ENCODE measurements around the gene ANO1.

ANO1 gene

GRCh38 chr11:70225681-70226177 lies 147.6 kb downstream of the ANO1 start:
- no peak for TF ChIP-seq CTCF (IDR thresholded peaks at IDR 0.05; ENCODE audit: control insufficient read depth, insufficient read depth, low read depth, low read length, missing control alignments)
- DNase-seq (ENCODE audit: low read depth): no peak
- H3K4me3 ChIP-seq (ENCODE audit: control insufficient read depth, low read depth, low read length): no peak overlapping the region

GRCh38 chr11:70226183-70226582 lies 148.1 kb downstream of the ANO1 start:
- TF ChIP-seq CTCF (IDR thresholded peaks at IDR 0.05; ENCODE audit: control insufficient read depth, insufficient read depth, low read depth, low read length, missing control alignments): no peak
- DNase-seq (ENCODE audit: low read depth): no peak
- no peak overlapping the region for H3K4me3 ChIP-seq (ENCODE audit: control insufficient read depth, low read depth, low read length)

GRCh38 chr11:70226967-70227366 lies 148.8 kb downstream of the ANO1 start:
- DNase-seq (ENCODE audit: low read depth): no peak
- H3K4me3 ChIP-seq (ENCODE audit: control insufficient read depth, low read depth, low read length): no peak overlapping the region
- peak; percentile 29 for TF ChIP-seq CTCF (IDR thresholded peaks at IDR 0.05; ENCODE audit: control insufficient read depth, insufficient read depth, low read depth, low read length, missing control alignments)

GRCh38 chr11:70229737-70230136 lies 151.6 kb downstream of the ANO1 start:
- TF ChIP-seq CTCF (IDR thresholded peaks at IDR 0.05; ENCODE audit: control insufficient read depth, insufficient read depth, low read depth, low read length, missing control alignments): no peak
- no peak overlapping the region for H3K4me3 ChIP-seq (ENCODE audit: control insufficient read depth, low read depth, low read length)
- no peak for DNase-seq (ENCODE audit: low read depth)

GRCh38 chr11:70230151-70230839 lies 152.2 kb downstream of the ANO1 start:
- no peak for TF ChIP-seq CTCF (IDR thresholded peaks at IDR 0.05; ENCODE audit: control insufficient read depth, insufficient read depth, low read depth, low read length, missing control alignments)
- no peak overlapping the region for H3K4me3 ChIP-seq (ENCODE audit: control insufficient read depth, low read depth, low read length)
- DNase-seq (ENCODE audit: low read depth): no peak

- no peak overlapping the region for H3K4me3 ChIP-seq (ENCODE audit: control insufficient read depth, low read depth, low read length)
- no peak for TF ChIP-seq CTCF (IDR thresholded peaks at IDR 0.05; ENCODE audit: control insufficient read depth, insufficient read depth, low read depth, low read length, missing control alignments)
- DNase-seq (ENCODE audit: low read depth): no peak
These were observed 153.0 kb downstream of the ANO1 start for GRCh38 chr11:70230840-70231710.
